Measurements from ENCODE around the gene TP53I13. TPM values are rescaled to one million over a fixed set of nuclear protein-coding genes. Genes with fewer than 3 reads are reported as not detected.

Gene TP53I13
- total and polyA plus RNA-seq, 2 of the 13 experiments (the other 11 are each of a cell fraction or from before 2014, with no cell fraction given), result 16.9 to 25.7 TPM

DNA sequence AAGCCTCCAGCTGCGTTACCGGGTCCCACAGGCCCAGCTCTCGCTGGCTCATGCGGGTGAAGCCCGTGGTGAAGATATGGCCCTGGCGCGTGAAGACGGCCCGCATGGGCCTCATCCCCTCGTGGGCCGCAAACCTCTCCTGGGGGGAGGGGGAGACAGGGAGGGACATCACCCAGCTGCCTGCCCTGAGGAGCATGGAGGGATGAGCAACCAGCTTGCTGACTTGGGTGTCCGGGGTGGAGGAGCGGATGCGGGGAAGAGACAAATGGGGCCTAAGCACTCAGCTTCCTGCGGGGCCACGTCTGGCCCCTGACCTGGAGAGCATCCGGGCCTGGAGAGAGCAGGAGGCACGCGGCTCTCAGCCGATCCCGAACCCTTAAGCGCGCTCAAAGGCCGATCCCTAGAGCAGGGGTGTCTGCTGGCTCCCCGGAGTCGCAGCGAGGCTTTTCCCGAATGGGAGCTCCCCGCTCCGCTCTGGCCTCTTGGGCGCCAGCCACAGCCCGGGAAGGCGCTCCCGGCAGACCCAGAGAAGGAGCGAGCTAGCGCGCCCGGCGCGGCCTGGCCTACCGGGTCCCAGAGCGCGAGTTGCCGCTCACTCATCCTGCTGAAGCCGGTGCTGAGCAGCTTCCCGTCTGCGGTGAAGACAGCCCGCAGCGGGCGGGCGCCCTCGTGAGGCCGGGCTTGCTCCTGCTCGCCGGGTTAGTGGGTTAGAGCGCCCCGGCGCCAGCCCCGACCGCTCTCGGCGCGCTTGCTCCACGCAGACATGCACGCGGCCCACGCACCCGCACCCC is 49.2 kb downstream of the TP53I13 start (continued):
- TF ChIP-seq ZNF569 (CRISPR knock-in tag; IDR thresholded peaks at IDR 0.05; ENCODE audit: borderline replicate concordance) (no peak), ZNF615 (CRISPR knock-in tag; IDR thresholded peaks at IDR 0.05; ENCODE audit: borderline replicate concordance) (no peak), NFE2L1 (CRISPR knock-in tag; IDR thresholded peaks at IDR 0.05; ENCODE audit: borderline replicate concordance) (no peak), YEATS2 (CRISPR knock-in tag; IDR thresholded peaks at IDR 0.05; ENCODE audit: borderline replicate concordance) (no peak), ZNF260 (CRISPR knock-in tag; IDR thresholded peaks at IDR 0.05; ENCODE audit: borderline replicate concordance, low read depth) (no peak), NR2F6 (IDR thresholded peaks at IDR 0.05) (no peak), NR2F6 (CRISPR knock-in tag; IDR thresholded peaks at IDR 0.05) (peak; percentile 7; the same call in 1 of the 2 replicates), SP4 (CRISPR knock-in tag; IDR thresholded peaks at IDR 0.05) (no peak; the same call in 1 of the 2 replicates), ZNF317 (CRISPR knock-in tag; IDR thresholded peaks at IDR 0.05) (no peak), RBAK (CRISPR knock-in tag; IDR thresholded peaks at IDR 0.05) (no peak), THAP9 (CRISPR knock-in tag; IDR thresholded peaks at IDR 0.05; ENCODE audit: borderline replicate concordance) (no peak), STAT5B (CRISPR knock-in tag; IDR thresholded peaks at IDR 0.05) (no peak), ZFP36L1 (CRISPR knock-in tag; IDR thresholded peaks at IDR 0.05) (no peak), NAIF1 (CRISPR knock-in tag; IDR thresholded peaks at IDR 0.05; ENCODE audit: borderline replicate concordance) (no peak), CAMTA2 (CRISPR knock-in tag; IDR thresholded peaks at IDR 0.05; ENCODE audit: borderline replicate concordance) (no peak), HMGXB4 (CRISPR knock-in tag; IDR thresholded peaks at IDR 0.05; ENCODE audit: borderline replicate concordance in 1 of 2, low read depth in 1 of 2) (peak; percentile 62 to 75; a peak in 3 of 4 replicates), MAFG (CRISPR knock-in tag; IDR thresholded peaks at IDR 0.05) (no peak), PAWR (CRISPR knock-in tag; IDR thresholded peaks at IDR 0.05; ENCODE audit: borderline replicate concordance) (no peak; the same call in 1 of the 2 replicates)
- TF ChIP-seq, protein P1, sequence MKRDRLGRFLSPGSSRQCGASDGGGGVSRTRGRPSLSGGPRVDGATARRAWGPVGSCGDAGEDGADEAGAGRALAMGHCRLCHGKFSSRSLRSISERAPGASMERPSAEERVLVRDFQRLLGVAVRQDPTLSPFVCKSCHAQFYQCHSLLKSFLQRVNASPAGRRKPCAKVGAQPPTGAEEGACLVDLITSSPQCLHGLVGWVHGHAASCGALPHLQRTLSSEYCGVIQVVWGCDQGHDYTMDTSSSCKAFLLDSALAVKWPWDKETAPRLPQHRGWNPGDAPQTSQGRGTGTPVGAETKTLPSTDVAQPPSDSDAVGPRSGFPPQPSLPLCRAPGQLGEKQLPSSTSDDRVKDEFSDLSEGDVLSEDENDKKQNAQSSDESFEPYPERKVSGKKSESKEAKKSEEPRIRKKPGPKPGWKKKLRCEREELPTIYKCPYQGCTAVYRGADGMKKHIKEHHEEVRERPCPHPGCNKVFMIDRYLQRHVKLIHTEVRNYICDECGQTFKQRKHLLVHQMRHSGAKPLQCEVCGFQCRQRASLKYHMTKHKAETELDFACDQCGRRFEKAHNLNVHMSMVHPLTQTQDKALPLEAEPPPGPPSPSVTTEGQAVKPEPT (CRISPR knock-in tag; IDR thresholded peaks at IDR 0.05; ENCODE audit: low read depth), result no peak
- TF ChIP-seq, protein P2, sequence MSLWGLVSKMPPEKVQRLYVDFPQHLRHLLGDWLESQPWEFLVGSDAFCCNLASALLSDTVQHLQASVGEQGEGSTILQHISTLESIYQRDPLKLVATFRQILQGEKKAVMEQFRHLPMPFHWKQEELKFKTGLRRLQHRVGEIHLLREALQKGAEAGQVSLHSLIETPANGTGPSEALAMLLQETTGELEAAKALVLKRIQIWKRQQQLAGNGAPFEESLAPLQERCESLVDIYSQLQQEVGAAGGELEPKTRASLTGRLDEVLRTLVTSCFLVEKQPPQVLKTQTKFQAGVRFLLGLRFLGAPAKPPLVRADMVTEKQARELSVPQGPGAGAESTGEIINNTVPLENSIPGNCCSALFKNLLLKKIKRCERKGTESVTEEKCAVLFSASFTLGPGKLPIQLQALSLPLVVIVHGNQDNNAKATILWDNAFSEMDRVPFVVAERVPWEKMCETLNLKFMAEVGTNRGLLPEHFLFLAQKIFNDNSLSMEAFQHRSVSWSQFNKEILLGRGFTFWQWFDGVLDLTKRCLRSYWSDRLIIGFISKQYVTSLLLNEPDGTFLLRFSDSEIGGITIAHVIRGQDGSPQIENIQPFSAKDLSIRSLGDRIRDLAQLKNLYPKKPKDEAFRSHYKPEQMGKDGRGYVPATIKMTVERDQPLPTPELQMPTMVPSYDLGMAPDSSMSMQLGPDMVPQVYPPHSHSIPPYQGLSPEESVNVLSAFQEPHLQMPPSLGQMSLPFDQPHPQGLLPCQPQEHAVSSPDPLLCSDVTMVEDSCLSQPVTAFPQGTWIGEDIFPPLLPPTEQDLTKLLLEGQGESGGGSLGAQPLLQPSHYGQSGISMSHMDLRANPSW (CRISPR knock-in tag; IDR thresholded peaks at IDR 0.05; ENCODE audit: borderline replicate concordance), result no peak

Data from HepG2 (cell line).